ENCODE measurements around the gene GABRB1.
A peak's percentile ranks its signal among the peaks of the same experiment; 100 is the strongest.
"Not testable (repeated sequence)": the region's sequence is repeated elsewhere in the genome, so short reads cannot be mapped to it uniquely, and the experiment has no call there.

Gene GABRB1

GRCh38 chr4:47213971-47214370 lies 182.6 kb downstream of the GABRB1 start:
- no peak for DNase-seq

GRCh38 chr4:47215759-47216158 lies 184.4 kb downstream of the GABRB1 start:
- DNase-seq = no peak

GRCh38 chr4:47217291-47217690 lies 185.9 kb downstream of the GABRB1 start:
- no peak for DNase-seq

GRCh38 chr4:47217884-47218283 lies 186.5 kb downstream of the GABRB1 start:
- no peak for DNase-seq

- no peak for DNase-seq
These were observed 187.3 kb downstream of the GABRB1 start for GRCh38 chr4:47218631-47219030.

- DNase-seq = no peak
These were observed 188.2 kb downstream of the GABRB1 start for GRCh38 chr4:47219586-47219985.

GRCh38 chr4:47221721-47222120 lies 190.4 kb downstream of the GABRB1 start:
- DNase-seq = no peak

- peak; percentile 9 to 10 for DNase-seq
These were observed 190.9 kb downstream of the GABRB1 start for GRCh38 chr4:47222276-47222675.

- DNase-seq = no peak
These were observed 193.0 kb downstream of the GABRB1 start for GRCh38 chr4:47224361-47224760.

- no peak for DNase-seq
These were observed 204.4 kb downstream of the GABRB1 start for GRCh38 chr4:47235721-47236120.

- DNase-seq = no peak
These were observed 207.3 kb downstream of the GABRB1 start for GRCh38 chr4:47238667-47239066.

GRCh38 chr4:47239649-47240048 lies 208.3 kb downstream of the GABRB1 start:
- DNase-seq = no peak

GRCh38 chr4:47251348-47252135 lies 220.2 kb downstream of the GABRB1 start:
- DNase-seq = no peak

- DNase-seq = no peak
These were observed 232.4 kb downstream of the GABRB1 start for GRCh38 chr4:47263721-47264120.

- no peak for DNase-seq
These were observed 239.0 kb downstream of the GABRB1 start for GRCh38 chr4:47270201-47270888.

- DNase-seq = no peak
These were observed 239.9 kb downstream of the GABRB1 start for GRCh38 chr4:47271291-47271690.

- DNase-seq = no peak
These were observed 243.5 kb downstream of the GABRB1 start for GRCh38 chr4:47274901-47275300.

- DNase-seq = no peak
These were observed 244.2 kb downstream of the GABRB1 start for GRCh38 chr4:47275595-47275994.

GRCh38 chr4:47278631-47279030 lies 247.3 kb downstream of the GABRB1 start:
- no peak for DNase-seq

- no peak for DNase-seq
These were observed 256.4 kb downstream of the GABRB1 start for GRCh38 chr4:47287735-47288134.

GRCh38 chr4:47289805-47290204 lies 258.4 kb downstream of the GABRB1 start:
- DNase-seq = no peak

GRCh38 chr4:47290873-47291272 lies 259.5 kb downstream of the GABRB1 start:
- not testable (repeated sequence) for DNase-seq

- no peak for DNase-seq
These were observed 277.8 kb downstream of the GABRB1 start for GRCh38 chr4:47309165-47309564.

GRCh38 chr4:47312170-47312569 lies 280.8 kb downstream of the GABRB1 start:
- DNase-seq = no peak

All from inflammatory macrophage (primary cell).